Spleen (tissue), 7 donors: ENCODE results near the gene GP5.

Source experiments
- POLR2A ChIP-seq, 3 donors: fragments of 450-650 bp; IDR thresholded peaks; one replicate each; pipeline ENCODE4 v1.5.1; 2017; ENCODE audit warnings: antibody characterized with exemption in 3 of 3, mild to moderate bottlenecking in 1 of 3
- TF ChIP-seq, protein P1 (sequence below), 11 experiments: fragments of 200-600 bp in 7 of 11; fragments of 450-650 bp in 4 of 11; sonication (generic) in 4 of 11; IDR thresholded peaks in 8 of 11; conservative IDR thresholded peaks in 3 of 11; 1 replicate in 7 of 11; 2 replicates in 4 of 11; pipeline versions ENCODE4 v1.4.0 to v1.8.0; 2016 to 2021; ENCODE audit warnings: antibody characterized with exemption in 11 of 11, inconsistent platforms in 4 of 11, mild to moderate bottlenecking in 1 of 11
- donor health status: DM: no; HTN: no; CAD: no; lungs with moderate emphysema.
- donor health status: DM: no; HTN: no; CAD: no.
- donor health status: DM: no; HTN: no; CAD: no.

DNA sequence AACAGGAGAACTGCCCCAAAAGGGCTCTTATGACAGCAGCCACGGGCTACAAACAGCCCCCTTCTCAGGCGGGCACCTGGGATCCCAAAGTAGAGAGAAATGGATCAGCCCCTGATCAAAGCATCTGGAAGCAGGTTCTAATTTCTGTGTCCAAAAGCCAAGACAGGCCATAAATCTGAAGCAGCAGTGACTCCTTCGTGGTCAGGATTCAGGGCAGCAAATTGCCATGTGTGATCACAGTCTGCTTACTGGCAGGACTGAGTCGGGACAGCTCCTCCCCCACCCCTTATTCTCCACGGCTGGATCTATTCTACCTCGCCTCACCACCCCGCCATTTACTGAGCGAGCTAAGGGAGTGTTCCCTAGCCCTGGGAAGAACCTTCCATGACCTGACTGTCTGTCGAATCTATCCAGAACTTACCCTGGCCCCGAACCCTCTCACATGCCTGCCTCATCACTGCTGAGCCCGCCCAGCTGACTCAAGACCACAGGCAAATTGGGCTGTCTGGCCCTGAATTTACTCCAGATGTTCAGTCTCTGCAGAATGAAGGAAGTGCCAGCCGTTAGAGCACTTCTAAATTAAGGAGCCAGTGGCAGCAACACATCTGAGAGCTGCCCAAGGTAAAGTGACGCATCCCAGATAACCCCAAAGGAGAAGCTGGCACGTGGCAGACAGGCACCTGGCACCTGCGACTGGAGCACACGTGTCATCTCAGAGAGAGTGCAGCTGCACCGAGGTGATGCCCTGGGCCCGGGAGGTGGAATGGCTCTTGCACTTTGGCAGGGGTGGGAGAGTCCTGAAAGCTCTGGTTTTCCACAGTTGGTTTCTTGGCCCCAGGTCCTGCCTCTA is 30.8 kb downstream of the GP5 start:
- TF ChIP-seq POLR2A (IDR thresholded peaks at IDR 0.05), result no peak
- TF ChIP-seq, protein P1, sequence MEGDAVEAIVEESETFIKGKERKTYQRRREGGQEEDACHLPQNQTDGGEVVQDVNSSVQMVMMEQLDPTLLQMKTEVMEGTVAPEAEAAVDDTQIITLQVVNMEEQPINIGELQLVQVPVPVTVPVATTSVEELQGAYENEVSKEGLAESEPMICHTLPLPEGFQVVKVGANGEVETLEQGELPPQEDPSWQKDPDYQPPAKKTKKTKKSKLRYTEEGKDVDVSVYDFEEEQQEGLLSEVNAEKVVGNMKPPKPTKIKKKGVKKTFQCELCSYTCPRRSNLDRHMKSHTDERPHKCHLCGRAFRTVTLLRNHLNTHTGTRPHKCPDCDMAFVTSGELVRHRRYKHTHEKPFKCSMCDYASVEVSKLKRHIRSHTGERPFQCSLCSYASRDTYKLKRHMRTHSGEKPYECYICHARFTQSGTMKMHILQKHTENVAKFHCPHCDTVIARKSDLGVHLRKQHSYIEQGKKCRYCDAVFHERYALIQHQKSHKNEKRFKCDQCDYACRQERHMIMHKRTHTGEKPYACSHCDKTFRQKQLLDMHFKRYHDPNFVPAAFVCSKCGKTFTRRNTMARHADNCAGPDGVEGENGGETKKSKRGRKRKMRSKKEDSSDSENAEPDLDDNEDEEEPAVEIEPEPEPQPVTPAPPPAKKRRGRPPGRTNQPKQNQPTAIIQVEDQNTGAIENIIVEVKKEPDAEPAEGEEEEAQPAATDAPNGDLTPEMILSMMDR (IDR thresholded peaks at IDR 0.05 in 8 of 11, conservative IDR thresholded peaks at IDR 0.05 in 3 of 11), result no peak
